OCI-LY1 (cell line): Measurements from ENCODE around the gene CBR4.
"Not testable (repeated sequence)": the region's sequence is repeated elsewhere in the genome, so short reads cannot be mapped to it uniquely, and the experiment has no call there.

Experiments used
- H2AFZ ChIP-seq: fragments of 200-600 bp; sonication (generic), shearing (Covaris generic); 2 replicates; pipeline ENCODE4 v1.6.0; 2014; ENCODE audit warnings: antibody characterized with exemption, mild to moderate bottlenecking, low read length
- H3F3A ChIP-seq: fragments of 200-600 bp; sonication (generic), shearing (Covaris generic); 2 replicates; pipeline ENCODE4 v1.6.0; 2014; ENCODE audit warnings: mild to moderate bottlenecking, antibody characterized with exemption, low read length, moderate library complexity; ENCODE audit not compliant: insufficient read depth
- H3K27ac ChIP-seq: fragments of 200-600 bp; sonication (generic); 2 replicates; pipeline ENCODE4 v1.5.1; 2014; ENCODE audit warnings: low read length, mixed run types, mild to moderate bottlenecking, low read depth; ENCODE audit not compliant: poor library complexity, severe bottlenecking
- H3K27me3 ChIP-seq: fragments of 200-600 bp; sonication (generic); 2 replicates; pipeline ENCODE4 v1.6.0; 2014; ENCODE audit warnings: antibody characterized with exemption, mild to moderate bottlenecking, low read length, moderate library complexity; ENCODE audit not compliant: insufficient read depth
- H3K36me3 ChIP-seq: fragments of 200-600 bp; sonication (generic); 2 replicates; pipeline ENCODE4 v1.6.1; 2014; ENCODE audit warnings: mild to moderate bottlenecking, antibody characterized with exemption, low read length, moderate library complexity, mixed read lengths; ENCODE audit not compliant: insufficient read depth
- H3K4me1 ChIP-seq: fragments of 200-600 bp; sonication (generic); 2 replicates; pipeline ENCODE4 v1.5.1; 2014; ENCODE audit warnings: mild to moderate bottlenecking, low read length, moderate library complexity; ENCODE audit not compliant: insufficient read depth, severe bottlenecking
- H3K4me2 ChIP-seq: fragments of 200-600 bp; sonication (generic), shearing (Covaris generic); 2 replicates; pipeline ENCODE4 v1.6.1; 2014; ENCODE audit warnings: low read length
- H3K4me3 ChIP-seq: fragments of 200-600 bp; sonication (generic); 2 replicates; pipeline ENCODE4 v1.5.1; 2014; ENCODE audit warnings: low read length, low read depth, mild to moderate bottlenecking, mixed read lengths; ENCODE audit not compliant: poor library complexity, severe bottlenecking
- H3K79me2 ChIP-seq: fragments of 200-600 bp; shearing (Covaris generic); 2 replicates; pipeline ENCODE4 v1.6.1; 2016; ENCODE audit warnings: mixed run types, low read length, mixed read lengths; ENCODE audit not compliant: insufficient read depth
- H3K9ac ChIP-seq: fragments of 200-600 bp; sonication (generic), shearing (Covaris generic); 2 replicates; pipeline ENCODE4 v1.6.1; 2014; ENCODE audit warnings: mild to moderate bottlenecking, low read length, mixed read lengths
- H3K9me2 ChIP-seq: fragments of 200-600 bp; sonication (generic), shearing (Covaris generic); 2 replicates; pipeline ENCODE4 v1.6.1; 2014; ENCODE audit warnings: low read depth, mild to moderate bottlenecking, low read length, mixed read lengths
- H3K9me3 ChIP-seq: fragments of 200-600 bp; shearing (Covaris generic); 2 replicates; pipeline ENCODE4 v1.6.1; 2014; ENCODE audit warnings: low read length, mixed read lengths
- H4K20me1 ChIP-seq: fragments of 200-600 bp; sonication (generic), shearing (Covaris generic); 2 replicates; pipeline ENCODE4 v1.6.0; 2016; ENCODE audit warnings: mild to moderate bottlenecking, low read length; ENCODE audit not compliant: insufficient read depth
- EZH2 ChIP-seq: fragments of 200-600 bp; sonication (generic), shearing (Covaris generic); IDR thresholded peaks from 2 replicates; pipeline ENCODE4 v1.8.0; 2017; ENCODE audit warnings: borderline replicate concordance, mixed run types, mild to moderate bottlenecking, antibody characterized with exemption, low read length, moderate library complexity, mixed read lengths
- TF ChIP-seq, protein P1 (sequence below): fragments of 200-600 bp; sonication (generic), shearing (Covaris generic); IDR thresholded peaks from 2 replicates; pipeline ENCODE4 v1.5.1; 2017; ENCODE audit warnings: mild to moderate bottlenecking, antibody characterized with exemption, low read length, moderate library complexity, mixed read lengths

The CBR4 gene

DNA sequence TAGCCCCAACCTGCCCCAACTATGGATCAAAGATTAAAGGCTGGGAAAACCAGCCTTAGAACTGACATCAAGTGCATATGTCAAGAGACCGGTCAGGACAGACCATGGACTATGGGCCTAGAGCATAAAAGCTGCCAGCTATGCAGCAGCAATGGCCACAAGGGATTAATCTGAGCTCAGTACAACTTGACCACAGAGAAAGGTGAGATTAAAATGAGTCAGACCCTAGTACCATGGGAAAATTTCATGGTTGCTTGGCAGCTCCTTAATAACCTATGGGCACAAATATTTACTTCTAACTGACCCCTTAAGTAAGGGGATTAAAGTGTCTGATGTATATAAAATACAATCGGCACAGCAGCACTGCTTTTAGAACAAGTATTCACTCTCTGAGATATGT, 54.4 kb downstream of the CBR4 start:
- H2AFZ ChIP-seq = no peak overlapping the region
- TF ChIP-seq, protein P1, sequence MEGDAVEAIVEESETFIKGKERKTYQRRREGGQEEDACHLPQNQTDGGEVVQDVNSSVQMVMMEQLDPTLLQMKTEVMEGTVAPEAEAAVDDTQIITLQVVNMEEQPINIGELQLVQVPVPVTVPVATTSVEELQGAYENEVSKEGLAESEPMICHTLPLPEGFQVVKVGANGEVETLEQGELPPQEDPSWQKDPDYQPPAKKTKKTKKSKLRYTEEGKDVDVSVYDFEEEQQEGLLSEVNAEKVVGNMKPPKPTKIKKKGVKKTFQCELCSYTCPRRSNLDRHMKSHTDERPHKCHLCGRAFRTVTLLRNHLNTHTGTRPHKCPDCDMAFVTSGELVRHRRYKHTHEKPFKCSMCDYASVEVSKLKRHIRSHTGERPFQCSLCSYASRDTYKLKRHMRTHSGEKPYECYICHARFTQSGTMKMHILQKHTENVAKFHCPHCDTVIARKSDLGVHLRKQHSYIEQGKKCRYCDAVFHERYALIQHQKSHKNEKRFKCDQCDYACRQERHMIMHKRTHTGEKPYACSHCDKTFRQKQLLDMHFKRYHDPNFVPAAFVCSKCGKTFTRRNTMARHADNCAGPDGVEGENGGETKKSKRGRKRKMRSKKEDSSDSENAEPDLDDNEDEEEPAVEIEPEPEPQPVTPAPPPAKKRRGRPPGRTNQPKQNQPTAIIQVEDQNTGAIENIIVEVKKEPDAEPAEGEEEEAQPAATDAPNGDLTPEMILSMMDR = no peak
- no peak for TF ChIP-seq EZH2
- H3K9me3 ChIP-seq = no peaks in the 10 kb centered on the region
- no peaks in the 10 kb centered on the region for H3K9me2 ChIP-seq
- no peaks in the 10 kb centered on the region for H3K36me3 ChIP-seq
- no peak overlapping the region for H3K4me2 ChIP-seq
- no peaks in the 10 kb centered on the region for H3K27me3 ChIP-seq
- H3K4me1 ChIP-seq = no peaks in the 10 kb centered on the region
- H3F3A ChIP-seq = no peaks in the 10 kb centered on the region
- H3K27ac ChIP-seq = no peak overlapping the region
- H4K20me1 ChIP-seq = no peaks in the 10 kb centered on the region
- H3K4me3 ChIP-seq = no peak overlapping the region
- no peak overlapping the region for H3K9ac ChIP-seq
- H3K79me2 ChIP-seq = no peaks in the 10 kb centered on the region

DNA sequence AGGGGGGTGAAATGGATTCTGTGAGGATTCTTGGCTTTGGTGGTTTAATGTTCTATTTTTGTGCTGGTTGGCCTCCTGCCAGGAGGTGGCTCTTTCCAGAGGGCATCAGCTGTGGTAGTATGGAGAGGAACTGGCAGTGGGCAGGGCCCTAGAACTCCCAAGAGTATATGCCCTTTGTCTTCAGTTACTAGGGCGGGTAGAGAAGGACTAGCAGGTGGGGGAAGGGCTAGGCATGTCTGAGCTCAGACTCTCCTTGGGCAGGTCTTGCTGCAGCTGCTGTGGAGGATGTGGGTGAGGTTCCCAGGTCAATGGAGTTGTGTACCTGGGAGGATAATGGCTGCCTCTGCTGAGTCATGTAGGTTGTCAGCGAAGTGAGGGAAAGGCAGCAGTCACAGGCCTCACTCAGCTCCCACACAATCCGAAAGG, 57.2 kb downstream of the CBR4 start:
- not testable (repeated sequence) for H3K4me3 ChIP-seq, H3K79me2 ChIP-seq, H3K9ac ChIP-seq, H3F3A ChIP-seq, H3K4me1 ChIP-seq, H3K27ac ChIP-seq, H3K9me3 ChIP-seq, H2AFZ ChIP-seq, H3K4me2 ChIP-seq, H4K20me1 ChIP-seq, H3K9me2 ChIP-seq, H3K27me3 ChIP-seq, H3K36me3 ChIP-seq

DNA sequence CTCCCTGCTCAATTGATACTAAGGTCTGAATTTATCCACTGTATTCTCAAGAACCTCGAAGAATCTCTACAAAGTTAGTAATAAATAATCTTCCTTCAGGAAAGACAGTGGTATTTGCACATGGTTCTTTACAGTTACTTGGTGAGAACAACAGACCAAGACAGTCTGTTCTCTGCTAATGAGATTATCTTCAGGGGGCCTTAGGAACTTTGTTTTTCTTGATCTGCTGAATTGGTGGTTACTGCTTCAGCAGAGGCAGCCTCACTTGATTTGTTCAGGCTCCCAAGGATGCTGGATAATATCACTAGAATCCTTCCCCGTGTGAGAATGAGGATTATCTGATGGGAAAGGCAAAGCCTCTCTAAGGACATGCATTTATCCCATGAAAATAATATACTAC, 64.8 kb downstream of the CBR4 start:
- Histone ChIP-seq H2AFZ (no peak overlapping the region), H4K20me1 (no peaks in the 10 kb centered on the region), H3K27me3 (no peaks in the 10 kb centered on the region), H3K79me2 (no peaks in the 10 kb centered on the region), H3K9me2 (no peaks in the 10 kb centered on the region), H3K9ac (no peak overlapping the region), H3K4me2 (no peak overlapping the region), H3K36me3 (no peaks in the 10 kb centered on the region), H3F3A (no peaks in the 10 kb centered on the region), H3K9me3 (no peaks in the 10 kb centered on the region), H3K4me3 (no peak overlapping the region), H3K4me1 (no peaks in the 10 kb centered on the region), H3K27ac (no peak overlapping the region)
- TF ChIP-seq EZH2 = no peak
- TF ChIP-seq, protein P1 = no peak

DNA sequence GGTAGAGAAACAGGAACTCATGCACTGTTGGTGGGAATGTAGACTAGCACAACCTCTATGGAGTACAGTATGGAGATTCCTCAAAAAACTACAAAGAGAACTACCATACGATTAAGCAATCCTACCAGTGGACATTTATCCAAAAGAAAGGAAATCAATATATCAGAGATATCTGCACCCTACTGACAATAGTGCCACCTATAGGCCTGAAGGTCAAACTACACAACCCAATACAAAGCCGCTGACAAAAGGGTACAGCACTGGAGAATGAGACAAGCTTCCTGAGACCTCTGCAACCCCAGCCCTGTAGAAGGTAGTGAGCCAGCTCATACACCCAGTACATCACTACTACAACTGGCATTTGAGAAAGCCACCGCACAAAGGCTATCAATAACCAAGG, 67.1 kb downstream of the CBR4 start:
- H3K27ac ChIP-seq = no peak overlapping the region
- TF ChIP-seq, protein P1 = peak; percentile 69
- no peak for TF ChIP-seq EZH2
- H3K9me3 ChIP-seq = no peaks in the 10 kb centered on the region
- H2AFZ ChIP-seq = no peak overlapping the region
- no peak overlapping the region for H3K4me2 ChIP-seq
- H3K4me1 ChIP-seq = no peaks in the 10 kb centered on the region
- H3F3A ChIP-seq = no peaks in the 10 kb centered on the region
- no peaks in the 10 kb centered on the region for H3K36me3 ChIP-seq
- H3K79me2 ChIP-seq = no peaks in the 10 kb centered on the region
- no peaks in the 10 kb centered on the region for H4K20me1 ChIP-seq
- H3K9ac ChIP-seq = no peak overlapping the region
- no peak overlapping the region for H3K4me3 ChIP-seq
- no peaks in the 10 kb centered on the region for H3K9me2 ChIP-seq
- no peaks in the 10 kb centered on the region for H3K27me3 ChIP-seq
